Ascending aorta (tissue), 2 donors: ENCODE measurements around the gene OR9A4. TPM values are rescaled to one million over a fixed set of nuclear protein-coding genes. Genes with fewer than 3 reads are reported as not detected.

ENCODE experiments used
- DNase-seq, 2 donors: peaks; one replicate each; pipeline ENCODE4 v3.0.0-alpha.2; 2019; ENCODE audit warnings: low spot score in 2 of 2
- H3K27ac ChIP-seq, 2 donors: fragments of 200-600 bp; sonication (generic); one replicate each; pipeline ENCODE4 v1.5.1; 2016 to 2017; ENCODE audit warnings: mild to moderate bottlenecking in 1 of 2
- H3K27me3 ChIP-seq: fragments of 200-600 bp; sonication (generic); one replicate; pipeline ENCODE4 v1.5.1; 2017
- H3K36me3 ChIP-seq, 2 donors: fragments of 200-600 bp; sonication (generic); one replicate each; pipeline ENCODE4 v1.5.1; 2016
- H3K4me1 ChIP-seq, 2 donors: fragments of 200-600 bp; sonication (generic); one replicate each; pipeline ENCODE4 v1.5.1; 2016 to 2017; ENCODE audit warnings: mild to moderate bottlenecking in 1 of 2
- H3K4me3 ChIP-seq, 2 donors: fragments of 200-600 bp; sonication (generic); one replicate each; pipeline ENCODE4 v1.5.1; 2016 to 2017; ENCODE audit warnings: mild to moderate bottlenecking in 1 of 2
- H3K9me3 ChIP-seq, 2 donors: fragments of 200-600 bp; sonication (generic); one replicate each; pipeline ENCODE4 v1.5.1; 2016
- intact Hi-C: fragments of 100-400 bp; cut with DNase I; formaldehyde crosslinking; loops from one replicate; pipeline ENCODE4 v1.15.1; 2023
- total RNA-seq: library from RNA; depleted of rRNA; stranded (reverse); fragments of >200 nt; gene quantifications from one replicate; pipeline ENCODE4 v1.1.0, GENCODE V29; 2016
- TF ChIP-seq, protein P1 (sequence below), 3 experiments: fragments of 200-600 bp in 2 of 3; fragments of 450-650 bp in 1 of 3; sonication (generic) in 2 of 3; IDR thresholded peaks; one replicate each; pipeline ENCODE4 v1.5.1; 2016 to 2019; ENCODE audit warnings: antibody characterized with exemption in 3 of 3, mild to moderate bottlenecking in 1 of 3, moderate library complexity in 1 of 3

OR9A4 gene
- total RNA-seq, 1 donor from 2014 or later, result not detected

DNA sequence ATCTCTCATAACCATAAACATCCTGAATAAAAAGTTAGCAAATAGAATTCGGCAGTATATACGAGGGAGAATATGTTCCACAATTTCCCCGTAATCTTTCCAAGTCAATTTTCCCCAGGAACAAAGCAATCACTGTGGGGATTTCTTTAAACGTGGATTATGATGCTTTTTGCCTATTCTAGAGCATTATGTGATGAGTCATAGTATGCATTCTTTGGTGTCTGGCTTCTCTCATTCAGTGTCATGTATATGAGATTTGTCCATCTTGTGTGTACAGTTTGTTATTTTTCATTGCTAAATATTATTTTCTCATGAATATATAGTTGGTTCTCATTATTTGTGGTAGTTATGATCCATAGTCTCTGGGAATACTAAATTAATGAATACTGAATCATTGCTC, 9.9 kb upstream of the OR9A4 start:
- Histone ChIP-seq H3K4me1 (no peaks in the 10 kb centered on the region), H3K27ac (no peak overlapping the region), H3K27me3 (no peaks in the 10 kb centered on the region), H3K36me3 (no peaks in the 10 kb centered on the region), H3K9me3 (no peaks in the 10 kb centered on the region), H3K4me3 (no peak overlapping the region)
- DNase-seq, result no peak
- intact Hi-C loops, result no loop called here
- TF ChIP-seq, protein P1, sequence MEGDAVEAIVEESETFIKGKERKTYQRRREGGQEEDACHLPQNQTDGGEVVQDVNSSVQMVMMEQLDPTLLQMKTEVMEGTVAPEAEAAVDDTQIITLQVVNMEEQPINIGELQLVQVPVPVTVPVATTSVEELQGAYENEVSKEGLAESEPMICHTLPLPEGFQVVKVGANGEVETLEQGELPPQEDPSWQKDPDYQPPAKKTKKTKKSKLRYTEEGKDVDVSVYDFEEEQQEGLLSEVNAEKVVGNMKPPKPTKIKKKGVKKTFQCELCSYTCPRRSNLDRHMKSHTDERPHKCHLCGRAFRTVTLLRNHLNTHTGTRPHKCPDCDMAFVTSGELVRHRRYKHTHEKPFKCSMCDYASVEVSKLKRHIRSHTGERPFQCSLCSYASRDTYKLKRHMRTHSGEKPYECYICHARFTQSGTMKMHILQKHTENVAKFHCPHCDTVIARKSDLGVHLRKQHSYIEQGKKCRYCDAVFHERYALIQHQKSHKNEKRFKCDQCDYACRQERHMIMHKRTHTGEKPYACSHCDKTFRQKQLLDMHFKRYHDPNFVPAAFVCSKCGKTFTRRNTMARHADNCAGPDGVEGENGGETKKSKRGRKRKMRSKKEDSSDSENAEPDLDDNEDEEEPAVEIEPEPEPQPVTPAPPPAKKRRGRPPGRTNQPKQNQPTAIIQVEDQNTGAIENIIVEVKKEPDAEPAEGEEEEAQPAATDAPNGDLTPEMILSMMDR (IDR thresholded peaks at IDR 0.05), result no peak

DNA sequence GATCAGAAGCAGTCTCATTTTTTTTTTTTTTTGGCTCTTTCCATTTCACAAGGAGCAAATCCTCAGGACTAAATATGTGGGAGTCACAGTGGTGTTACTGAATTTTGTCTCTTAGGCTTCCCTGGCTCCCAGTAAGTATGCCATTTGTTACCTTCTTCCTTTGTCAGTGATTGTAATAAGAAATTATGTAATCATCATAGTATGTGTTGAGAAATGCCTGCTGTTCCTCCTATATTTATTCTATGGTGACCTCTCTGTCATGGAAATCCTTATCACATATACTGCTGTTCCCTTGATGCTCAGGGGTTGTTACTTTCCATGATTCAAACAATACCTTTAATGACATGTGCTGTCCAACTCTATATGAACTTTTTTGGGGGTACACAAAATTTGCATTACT, 4.8 kb upstream of the OR9A4 start:
- TF ChIP-seq, protein P1 (IDR thresholded peaks at IDR 0.05), result no peak
- Histone ChIP-seq H3K9me3 (no peaks in the 10 kb centered on the region), H3K4me3 (no peak overlapping the region), H3K27ac (no peak overlapping the region), H3K36me3 (no peaks in the 10 kb centered on the region), H3K27me3 (no peaks in the 10 kb centered on the region), H3K4me1 (no peaks in the 10 kb centered on the region)
- DNase-seq, result no peak
- intact Hi-C loops, result no loop called here

DNA sequence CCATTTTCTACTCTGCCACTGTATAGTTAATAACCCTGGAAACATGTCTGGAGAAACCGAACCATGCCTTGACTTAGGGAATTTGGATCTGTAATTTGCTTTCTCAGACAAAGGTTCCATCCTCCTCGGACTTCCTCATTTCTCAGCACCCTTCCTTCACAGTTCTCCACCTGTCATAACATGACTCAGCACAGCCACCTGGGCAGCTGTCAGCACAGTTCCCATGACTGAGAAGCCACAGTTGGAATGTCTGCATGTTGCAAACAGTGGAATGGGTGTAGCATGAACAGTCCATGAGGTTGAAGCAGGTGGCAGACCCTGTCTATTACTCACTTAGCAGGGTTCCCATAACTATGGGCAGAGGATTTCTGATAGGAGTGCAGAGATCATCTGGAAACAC, 634 bp upstream of the OR9A4 start:
- DNase-seq, result no peak
- H3K36me3 ChIP-seq, result no peaks in the 10 kb centered on the region
- H3K27me3 ChIP-seq, result no peaks in the 10 kb centered on the region
- no peaks in the 10 kb centered on the region for H3K4me1 ChIP-seq
- H3K27ac ChIP-seq, result no peak overlapping the region
- H3K4me3 ChIP-seq, result no peak overlapping the region
- H3K9me3 ChIP-seq, result no peaks in the 10 kb centered on the region
- TF ChIP-seq, protein P1 (IDR thresholded peaks at IDR 0.05), result no peak
- intact Hi-C loops, result no loop called here

DNA sequence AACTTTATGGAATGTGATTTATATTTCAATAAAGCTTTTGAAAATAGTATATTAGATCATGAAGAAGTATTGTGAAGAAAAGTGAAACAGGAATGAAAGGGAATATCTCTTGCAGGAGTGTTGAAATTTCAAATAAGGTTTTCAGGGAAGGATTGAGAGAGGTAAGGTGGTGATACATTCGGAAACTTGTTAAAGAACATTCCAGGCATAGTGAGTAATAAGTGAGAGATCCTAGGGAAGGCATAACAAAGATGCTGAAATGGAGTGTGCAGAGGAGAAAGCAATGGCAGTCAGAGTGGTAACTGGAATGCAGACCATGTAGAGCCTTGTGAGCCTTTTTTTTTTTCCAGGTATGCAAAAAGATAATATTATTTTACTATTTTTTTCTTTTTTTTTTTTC, 4.1 kb downstream of the OR9A4 start:
- Histone ChIP-seq H3K4me3 (no peak overlapping the region), H3K27me3 (no peaks in the 10 kb centered on the region), H3K9me3 (no peaks in the 10 kb centered on the region), H3K4me1 (no peaks in the 10 kb centered on the region), H3K27ac (no peak overlapping the region), H3K36me3 (no peaks in the 10 kb centered on the region)
- DNase-seq, result no peak
- intact Hi-C loops, result no loop called here
- TF ChIP-seq, protein P1 (IDR thresholded peaks at IDR 0.05), result no peak

DNA sequence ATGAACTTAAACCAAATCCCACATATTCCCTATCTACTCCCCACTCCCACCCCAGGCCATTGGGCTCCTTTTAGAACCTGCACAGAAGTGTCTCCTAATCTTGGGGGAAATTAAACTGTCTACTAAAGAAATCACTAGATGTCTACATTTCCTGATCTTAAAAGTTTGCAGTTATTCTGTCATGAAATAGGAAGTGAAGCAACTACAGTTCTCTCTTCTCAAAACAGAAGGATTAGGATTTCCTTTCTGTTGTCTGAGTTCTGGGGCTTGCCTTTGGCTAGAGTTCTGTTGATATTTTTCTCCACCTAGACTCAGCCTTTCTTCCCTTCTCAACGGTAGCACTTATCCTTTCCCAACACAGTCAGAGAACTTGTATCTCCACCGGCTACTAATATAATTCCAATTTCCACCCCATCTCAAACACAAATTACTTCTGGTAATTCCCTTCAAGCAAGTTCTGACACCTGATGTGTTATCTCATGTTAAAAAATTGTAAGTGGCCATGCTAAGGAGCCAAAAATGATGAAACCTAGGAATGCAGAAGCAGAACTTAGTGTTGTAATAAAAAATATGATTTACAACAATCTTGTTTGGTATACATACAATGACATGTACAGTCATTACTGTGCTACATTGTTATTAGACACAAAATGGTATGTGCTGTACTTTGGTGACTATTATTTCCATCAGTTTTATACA, 12.1 kb downstream of the OR9A4 start:
- Histone ChIP-seq H3K4me3 (no peak overlapping the region), H3K27ac (no peak overlapping the region), H3K4me1 (no peaks in the 10 kb centered on the region), H3K27me3 (no peaks in the 10 kb centered on the region), H3K9me3 (no peaks in the 10 kb centered on the region), H3K36me3 (no peaks in the 10 kb centered on the region)
- no peak for DNase-seq
- intact Hi-C loops, result no loop called here
- TF ChIP-seq, protein P1 (IDR thresholded peaks at IDR 0.05), result no peak

DNA sequence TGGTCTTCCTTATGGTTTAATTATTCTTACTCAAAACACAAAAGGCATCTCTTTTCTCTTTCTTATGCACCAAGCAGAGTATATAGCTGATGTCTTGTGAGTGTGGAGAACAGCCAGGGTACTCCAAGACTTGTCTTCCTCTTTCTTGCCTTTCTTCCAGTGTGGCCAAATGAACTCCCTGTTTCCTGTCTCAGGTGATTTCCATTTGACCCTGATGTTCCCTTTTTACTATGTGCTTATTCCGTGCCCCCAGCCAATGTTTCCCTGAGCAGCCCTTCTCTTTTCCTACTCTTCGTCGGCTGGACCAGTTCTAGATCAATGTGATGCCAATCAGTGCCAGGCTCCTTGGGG, 12.6 kb downstream of the OR9A4 start:
- Histone ChIP-seq H3K27me3 (no peaks in the 10 kb centered on the region), H3K4me1 (no peaks in the 10 kb centered on the region), H3K27ac (no peak overlapping the region), H3K9me3 (no peaks in the 10 kb centered on the region), H3K4me3 (no peak overlapping the region), H3K36me3 (no peaks in the 10 kb centered on the region)
- no peak for DNase-seq
- intact Hi-C loops, result no loop called here
- TF ChIP-seq, protein P1 (IDR thresholded peaks at IDR 0.05), result no peak
